ENCODE data around the gene CACNA1C.

CACNA1C gene

DNA sequence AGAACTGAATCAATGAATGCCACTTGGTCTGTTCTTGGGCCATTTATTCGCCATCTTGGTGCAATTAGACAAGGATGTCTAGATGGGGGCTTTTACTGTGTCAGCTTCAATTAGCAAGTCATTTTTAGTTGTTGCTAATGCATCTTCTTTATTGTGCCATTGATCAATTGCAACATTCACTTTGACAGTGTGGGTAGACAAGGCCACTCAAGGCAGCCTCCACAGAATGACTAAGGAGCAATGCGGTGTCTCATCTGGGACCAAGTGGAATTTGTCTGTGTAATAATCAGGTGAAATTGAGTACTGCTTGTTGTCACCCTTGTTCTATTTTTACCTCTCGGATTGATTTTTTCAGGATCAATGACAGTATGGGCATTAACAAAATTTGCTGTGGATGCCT is 275.9 kb downstream of the CACNA1C start:
- DNase-seq, result no peak

DNA sequence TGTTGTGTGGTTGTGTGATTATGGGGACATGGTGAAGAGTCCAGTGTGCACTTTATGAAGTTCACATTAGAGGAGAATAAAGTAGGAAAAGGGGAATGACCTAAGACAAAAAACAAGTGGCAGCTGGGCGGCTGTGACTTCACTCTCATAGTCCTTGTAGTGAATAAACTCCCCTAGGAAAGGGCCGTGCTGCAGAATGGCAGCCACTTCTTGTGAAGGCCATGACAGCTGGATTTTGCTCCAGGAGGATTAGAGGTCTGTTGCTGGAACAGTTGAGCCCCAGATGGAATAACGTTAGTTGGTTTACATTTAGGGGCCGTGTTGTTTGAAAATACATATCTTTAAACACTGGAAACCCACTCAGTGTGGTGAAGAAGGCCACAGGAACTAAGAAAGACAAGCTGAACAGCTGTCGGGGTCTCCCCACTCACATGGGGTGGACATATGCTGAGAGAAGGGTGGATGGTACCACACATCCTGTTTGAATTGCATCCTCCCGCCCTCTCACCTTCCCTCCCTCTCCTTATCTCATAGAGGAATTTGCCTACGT is 276.9 kb downstream of the CACNA1C start:
- no peak for DNase-seq

GRCh38 chr12:2332236-2332635 is 279.4 kb downstream of the CACNA1C start:
- DNase-seq, result no peak

- DNase-seq, result no peak
Measured at GRCh38 chr12:2332947-2333346, 280.2 kb downstream of the CACNA1C start.

GRCh38 chr12:2333491-2334195 is 280.9 kb downstream of the CACNA1C start:
- DNase-seq, result no peak

GRCh38 chr12:2334271-2334670 is 281.5 kb downstream of the CACNA1C start:
- DNase-seq, result no peak

GRCh38 chr12:2334689-2335088 is 281.9 kb downstream of the CACNA1C start:
- no peak for DNase-seq

GRCh38 chr12:2335109-2335508 is 282.3 kb downstream of the CACNA1C start:
- no peak for DNase-seq

GRCh38 chr12:2335513-2335912 is 282.7 kb downstream of the CACNA1C start:
- no peak for DNase-seq

DNA sequence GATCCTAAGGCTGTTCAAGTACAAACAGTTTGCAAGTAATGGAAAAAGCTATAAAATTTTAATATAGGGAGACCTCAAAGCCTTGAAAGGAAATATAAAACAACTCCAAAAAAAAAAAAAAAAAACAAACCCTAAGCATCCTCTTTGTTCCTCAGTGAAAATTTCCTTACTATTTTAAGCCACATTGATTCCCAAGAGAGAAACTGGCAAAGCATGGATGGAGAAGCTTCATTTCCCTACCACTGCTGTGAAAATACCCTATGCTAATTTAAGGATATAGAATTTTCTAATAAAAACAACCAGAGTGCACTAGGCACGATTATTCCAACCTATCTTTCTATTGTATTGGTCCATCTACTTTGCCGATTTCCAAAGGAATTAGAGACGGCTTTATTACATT is 283.1 kb downstream of the CACNA1C start:
- DNase-seq, result no peak

GRCh38 chr12:2336409-2336829 is 283.6 kb downstream of the CACNA1C start:
- DNase-seq, result no peak

- DNase-seq, result no peak
Measured at GRCh38 chr12:2337031-2338010, 284.5 kb downstream of the CACNA1C start.

DNA sequence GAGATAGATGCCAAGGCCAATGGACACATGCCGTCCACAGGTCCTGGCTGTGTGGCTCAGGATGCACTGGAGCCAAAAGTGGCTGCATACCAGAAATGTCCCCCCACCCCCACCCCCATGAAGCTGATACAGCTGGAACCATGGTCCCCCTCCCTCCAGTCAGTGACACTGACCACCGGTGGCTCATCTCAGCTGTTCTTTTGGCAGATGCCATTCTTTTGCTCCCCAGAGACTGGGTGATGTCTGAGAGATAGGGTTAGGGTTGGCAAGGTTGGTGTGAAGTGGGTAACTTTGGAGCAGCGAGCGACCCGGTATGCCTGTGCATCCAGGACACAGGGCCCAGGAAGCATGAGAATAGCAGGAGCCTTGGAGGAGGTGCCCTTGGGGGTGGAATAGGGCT is 285.6 kb downstream of the CACNA1C start:
- no peak for DNase-seq

GRCh38 chr12:2338991-2339431 is 286.2 kb downstream of the CACNA1C start:
- DNase-seq, result no peak

- DNase-seq, result no peak
Measured at GRCh38 chr12:2341051-2341751, 288.4 kb downstream of the CACNA1C start.

DNA sequence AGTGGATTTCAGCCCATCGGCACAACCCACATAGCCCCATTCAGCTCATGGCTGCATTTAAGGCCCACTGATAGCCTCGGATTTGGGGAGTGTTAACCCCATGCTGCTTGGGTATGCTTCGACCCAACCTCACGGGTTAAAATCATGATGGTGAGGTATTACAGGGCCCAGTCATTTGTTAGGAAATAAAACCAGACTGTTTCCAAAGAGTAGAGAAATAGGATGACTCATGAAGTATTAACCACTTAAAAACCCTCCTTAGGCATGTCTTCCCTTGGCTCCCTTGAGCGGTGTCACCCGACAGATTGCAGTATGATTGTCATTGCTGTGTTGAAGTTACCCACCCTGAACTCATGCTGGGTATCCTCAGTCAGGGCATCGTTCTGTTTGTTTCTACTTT is 289.1 kb downstream of the CACNA1C start:
- DNase-seq, result no peak

GRCh38 chr12:2343681-2344080 is 290.9 kb downstream of the CACNA1C start:
- no peak for DNase-seq

DNA sequence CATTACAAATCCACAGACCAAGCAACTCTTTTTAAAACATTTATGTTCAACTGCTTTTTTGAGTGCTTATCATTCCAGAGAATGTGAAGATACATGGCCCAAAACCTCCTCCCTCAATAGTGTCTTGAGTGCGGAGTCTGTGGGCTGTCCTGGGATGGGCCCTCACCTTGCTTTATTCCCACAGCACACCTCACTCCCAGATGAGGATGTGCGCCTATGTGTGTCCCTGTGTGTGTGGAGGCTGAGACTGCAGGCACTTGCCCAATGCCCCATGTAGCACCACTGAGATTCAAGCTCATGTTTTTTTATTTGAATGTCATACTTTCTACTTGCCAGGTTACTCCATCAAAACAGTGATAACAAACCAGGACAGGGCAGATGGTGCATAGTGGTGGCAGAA is 291.7 kb downstream of the CACNA1C start:
- no peak for DNase-seq

- DNase-seq, result no peak
Measured at GRCh38 chr12:2344885-2345284, 292.1 kb downstream of the CACNA1C start.

- no peak for DNase-seq
Measured at GRCh38 chr12:2345902-2346301, 293.1 kb downstream of the CACNA1C start.

- no peak for DNase-seq
Measured at GRCh38 chr12:2346416-2346815, 293.6 kb downstream of the CACNA1C start.

DNA sequence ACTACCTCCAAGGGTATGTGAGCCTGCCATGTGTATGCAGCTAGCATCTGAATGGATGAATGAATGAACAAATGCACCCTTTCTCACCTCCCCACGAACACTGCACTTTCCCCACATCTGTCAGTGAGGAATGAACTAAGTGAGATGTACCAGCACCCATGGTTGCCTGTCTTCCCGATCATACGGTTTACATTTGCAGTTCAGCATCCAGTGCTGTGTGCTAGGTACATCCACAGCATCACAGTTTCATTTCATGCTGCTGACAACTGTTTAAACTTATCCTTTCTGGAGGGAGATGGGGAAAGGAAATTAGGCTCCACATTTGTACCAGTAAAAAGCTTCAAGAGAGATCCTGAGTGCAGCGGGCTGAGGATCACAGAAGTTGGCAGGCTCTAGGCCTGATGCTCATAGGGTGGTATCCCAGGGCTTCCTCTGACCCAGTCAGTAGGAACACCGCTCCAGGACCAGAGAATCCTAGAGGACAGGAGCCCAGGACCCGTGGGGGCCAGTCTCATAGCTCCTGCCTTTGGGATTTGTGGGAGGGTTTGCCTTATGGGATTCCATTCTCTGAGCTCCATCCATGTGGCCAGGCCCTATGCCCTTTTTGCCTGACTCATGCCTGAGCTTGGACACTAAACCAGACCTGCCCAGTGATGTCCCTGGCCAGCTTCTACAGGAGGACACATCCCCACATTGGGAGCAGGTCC is 294.5 kb downstream of the CACNA1C start:
- DNase-seq, result no peak

Data from activated CD4-positive, alpha-beta T cell treated with anti-CD3 and anti-CD28 coated beads, Interleukin-2, amount 50 U/mL, for 4 hours (primary cell).